Left kidney (tissue), 2 donors: ENCODE measurements around the gene STXBP2. TPM values are rescaled to one million over a fixed set of nuclear protein-coding genes. Genes with fewer than 3 reads are reported as not detected.

ENCODE experiments used
- DNase-seq: peaks from one replicate; pipeline ENCODE4 v3.0.0-alpha.2; 2013
- polyA plus RNA-seq: library from polyadenylated mRNA; unstranded; fragments of 120-200 nt; gene quantifications from one replicate; pipeline ENCODE4 v1.2.1, GENCODE V29; 2013; ENCODE audit not compliant: insufficient read length

STXBP2 gene
- polyA plus RNA-seq, 1 donor = 74.5 TPM

GRCh38 chr19:7678971-7679751 is 42.3 kb downstream of the STXBP2 start:
- DNase-seq = no peak

GRCh38 chr19:7679771-7680605 is 43.1 kb downstream of the STXBP2 start:
- DNase-seq = no peak

- DNase-seq = peak; percentile 85
Observed at GRCh38 chr19:7680606-7681339, 43.9 kb downstream of the STXBP2 start, which contains the start of gene TRAPPC5. Gene TRAPPC5, plus strand, starts transcription at chr19:7680833. Its CDS starts 1,421 bp downstream, at chr19:7682254.

GRCh38 chr19:7681340-7682174 is 44.6 kb downstream of the STXBP2 start:
- peak; percentile 80 for DNase-seq

GRCh38 chr19:7682175-7682855 is 45.4 kb downstream of the STXBP2 start:
- no peak for DNase-seq

- no peak for DNase-seq
Observed at GRCh38 chr19:7685546-7686445, 48.9 kb downstream of the STXBP2 start.

- DNase-seq = no peak
Observed at GRCh38 chr19:7687177-7687576, 50.3 kb downstream of the STXBP2 start.

GRCh38 chr19:7689165-7689564 is 52.3 kb downstream of the STXBP2 start:
- no peak for DNase-seq

- DNase-seq = no peak
Observed at GRCh38 chr19:7690779-7691258, 53.9 kb downstream of the STXBP2 start.

- DNase-seq = no peak
Observed at GRCh38 chr19:7691497-7691896, 54.6 kb downstream of the STXBP2 start.

- DNase-seq = no peak
Observed at GRCh38 chr19:7692417-7693088, 55.6 kb downstream of the STXBP2 start.

- DNase-seq = no peak
Observed at GRCh38 chr19:7694499-7694898, 57.6 kb downstream of the STXBP2 start.

Other genes with a start within 250 kb of the STXBP2 start
- gene PEX11G, start 148.1 kb upstream of the STXBP2 start, polyA plus RNA-seq = 4.3 TPM
- gene ZNF358, start 121.0 kb upstream of the STXBP2 start, polyA plus RNA-seq = 34.6 TPM
- gene MCOLN1, start 114.5 kb upstream of the STXBP2 start, polyA plus RNA-seq = 17.0 TPM
- gene PNPLA6, start 101.4 kb upstream of the STXBP2 start, polyA plus RNA-seq = 35.1 TPM
- gene CAMSAP3, start 41.2 kb upstream of the STXBP2 start, polyA plus RNA-seq = 18.9 TPM
- gene XAB2, start 7.6 kb upstream of the STXBP2 start, polyA plus RNA-seq = 29.4 TPM
- 114 TPM for gene PET100, start 7.3 kb upstream of the STXBP2 start, polyA plus RNA-seq
- 0.80 TPM for gene PCP2, start 3.4 kb upstream of the STXBP2 start, polyA plus RNA-seq
- 0.40 TPM for gene RETN, start 31.9 kb downstream of the STXBP2 start, polyA plus RNA-seq
- gene MCEMP1, start 40.0 kb downstream of the STXBP2 start, polyA plus RNA-seq = not detected
- 34.1 TPM for gene TRAPPC5, start 43.7 kb downstream of the STXBP2 start, polyA plus RNA-seq
- not detected for gene FCER2, start 65.0 kb downstream of the STXBP2 start, polyA plus RNA-seq
- not detected for gene CLEC4G, start 95.0 kb downstream of the STXBP2 start, polyA plus RNA-seq
- gene CD209, start 110.4 kb downstream of the STXBP2 start, polyA plus RNA-seq = 1.4 TPM
- 1.8 TPM for gene CLEC4M, start 126.1 kb downstream of the STXBP2 start, polyA plus RNA-seq
- 16.5 TPM for gene EVI5L, start 193.1 kb downstream of the STXBP2 start, polyA plus RNA-seq
- 5.9 TPM for gene PRR36, start 237.3 kb downstream of the STXBP2 start, polyA plus RNA-seq